Measurements from ENCODE around the gene CCDC40. TPM values are rescaled to one million over a fixed set of nuclear protein-coding genes. Genes with fewer than 3 reads are reported as not detected.

Gene CCDC40
- total and polyA plus RNA-seq, 4 experiments from 2014 or later, result 0.28 to 1.3 TPM; not detected in 2

GRCh38 chr17:80011989-80012555, 24.4 kb upstream of the CCDC40 start:
- H3K4me1 Mint-ChIP-seq, result peaks cover 0 to 6% (median 2%) of the 10 kb centered on the region in 4 donors
- H3K9me3 Mint-ChIP-seq, result no peaks in the 10 kb centered on the region
- no peaks in the 10 kb centered on the region for H3K4me1 ChIP-seq (ENCODE audit: insufficient read depth, low read length)
- no peak overlapping the region for H3K4me3 Mint-ChIP-seq
- H3K36me3 ChIP-seq (ENCODE audit: insufficient read depth, low read length), result no peaks in the 10 kb centered on the region
- intact Hi-C loops (cut with micrococcal nuclease), result no loop called here
- no peak for DNase-seq
- H3K9me3 ChIP-seq (ENCODE audit: control insufficient read depth in 1 of 2, low read length in 2 of 2), result no peaks in the 10 kb centered on the region
- H3K4me3 ChIP-seq (ENCODE audit: low read length in 2 of 2), result no peak overlapping the region
- no peak overlapping the region for H3K27ac Mint-ChIP-seq
- H3K27me3 ChIP-seq (ENCODE audit: insufficient read depth, low read length), result no peaks in the 10 kb centered on the region
- CTCF ChIA-PET (ENCODE audit: partially characterized antibody), result no interaction called here
- H3K36me3 Mint-ChIP-seq, result no peaks in the 10 kb centered on the region
- H3K27me3 Mint-ChIP-seq, result no peaks in the 10 kb centered on the region
- H3K27ac ChIP-seq (ENCODE audit: low read depth, low read length), result no peak overlapping the region
- POLR2A ChIA-PET (ENCODE audit: partially characterized antibody), result no interaction called here

DNA sequence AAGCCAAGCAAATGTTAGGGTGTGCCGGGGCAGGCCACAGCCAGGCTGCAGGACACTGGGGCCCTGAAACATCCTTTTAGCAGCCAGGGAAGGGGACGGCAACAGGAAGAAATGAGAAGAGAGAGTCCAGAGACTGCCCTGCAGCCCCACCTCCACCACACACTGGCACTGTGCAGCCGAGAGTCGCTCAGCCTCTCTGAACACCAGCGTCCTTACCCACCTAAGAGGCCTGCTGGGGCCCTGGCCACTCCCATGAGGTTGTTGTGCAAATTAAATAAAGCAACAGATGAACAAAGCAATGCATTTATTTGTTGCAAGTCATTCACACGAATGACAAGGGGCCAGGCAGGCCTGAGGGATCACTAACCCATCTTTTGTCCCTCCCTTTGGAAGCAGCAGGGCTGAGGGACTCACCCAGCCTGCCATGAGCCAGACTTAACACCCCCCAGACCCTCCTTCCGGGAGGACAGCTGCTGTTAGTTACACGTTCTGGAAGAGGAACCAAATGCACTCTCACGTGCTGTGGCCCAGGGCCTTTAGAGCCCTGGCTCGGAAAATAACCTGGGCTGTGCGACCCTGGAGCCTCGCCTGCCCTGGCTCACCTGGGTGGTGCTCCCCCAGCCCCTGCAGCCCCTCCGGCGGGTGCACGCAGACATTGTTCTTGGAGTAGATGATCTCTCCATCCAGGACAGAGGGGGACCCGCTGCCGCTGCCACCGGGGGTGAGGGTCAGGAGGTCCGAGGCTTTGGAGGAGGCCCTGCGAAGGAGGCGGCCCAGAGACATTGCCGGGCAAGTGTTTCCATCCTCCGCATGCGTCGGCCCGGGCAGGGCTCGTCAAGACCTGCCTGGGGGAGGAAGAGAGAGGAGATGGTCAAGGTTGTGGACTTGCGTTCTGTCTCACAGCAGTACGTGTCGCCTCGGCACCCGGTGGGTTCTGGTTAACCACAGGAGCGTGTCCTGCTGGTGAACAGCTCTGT, 23.4 kb upstream of the CCDC40 start:
- Mint-ChIP-seq H3K27ac (no peak overlapping the region), H3K36me3 (no peaks in the 10 kb centered on the region), H3K4me3 (no peak overlapping the region), H3K4me1 (peaks cover 0 to 6% (median 2%) of the 10 kb centered on the region in 4 donors), H3K9me3 (no peaks in the 10 kb centered on the region), H3K27me3 (no peaks in the 10 kb centered on the region)
- no peak overlapping the region for H3K27ac ChIP-seq (ENCODE audit: low read depth, low read length)
- H3K4me1 ChIP-seq (ENCODE audit: insufficient read depth, low read length), result no peaks in the 10 kb centered on the region
- H3K9me3 ChIP-seq (ENCODE audit: control insufficient read depth in 1 of 2, low read length in 2 of 2), result no peaks in the 10 kb centered on the region
- intact Hi-C loops (cut with micrococcal nuclease), result no loop called here
- H3K36me3 ChIP-seq (ENCODE audit: insufficient read depth, low read length), result no peaks in the 10 kb centered on the region
- no peak overlapping the region for H3K4me3 ChIP-seq (ENCODE audit: low read length in 2 of 2)
- ChIA-PET CTCF (ENCODE audit: partially characterized antibody) (interaction anchor here (0.8 kb wide), 1 partner anchor 8 kb away, joined by 3 read pairs; no protein-coding TSS in a partner anchor), POLR2A (ENCODE audit: partially characterized antibody) (no interaction called here)
- DNase-seq, result no peak
- no peaks in the 10 kb centered on the region for H3K27me3 ChIP-seq (ENCODE audit: insufficient read depth, low read length)

GRCh38 chr17:80017226-80018010, 19.0 kb upstream of the CCDC40 start:
- Histone ChIP-seq H3K27me3 (ENCODE audit: insufficient read depth, low read length) (no peaks in the 10 kb centered on the region), H3K36me3 (ENCODE audit: insufficient read depth, low read length) (no peaks in the 10 kb centered on the region), H3K27ac (ENCODE audit: low read depth, low read length) (no peak overlapping the region), H3K4me1 (ENCODE audit: insufficient read depth, low read length) (no peaks in the 10 kb centered on the region), H3K4me3 (ENCODE audit: low read length in 2 of 2) (no peak overlapping the region), H3K9me3 (ENCODE audit: control insufficient read depth in 1 of 2, low read length in 2 of 2) (no peaks in the 10 kb centered on the region)
- no peaks in the 10 kb centered on the region for H3K27me3 Mint-ChIP-seq
- no peak overlapping the region for H3K4me3 Mint-ChIP-seq
- intact Hi-C loops (cut with micrococcal nuclease), result no loop called here
- H3K4me1 Mint-ChIP-seq, result peaks cover 0 to 1% (median 0%) of the 10 kb centered on the region in 4 donors
- CTCF ChIA-PET (ENCODE audit: partially characterized antibody), result interaction anchor here (2.0 kb wide), 1 partner anchor 9 kb away, joined by 13 read pairs; no protein-coding TSS in a partner anchor
- DNase-seq, result no peak
- no peaks in the 10 kb centered on the region for H3K9me3 Mint-ChIP-seq
- no peaks in the 10 kb centered on the region for H3K36me3 Mint-ChIP-seq
- H3K27ac Mint-ChIP-seq, result no peak overlapping the region
- POLR2A ChIA-PET (ENCODE audit: partially characterized antibody), result no interaction called here

DNA sequence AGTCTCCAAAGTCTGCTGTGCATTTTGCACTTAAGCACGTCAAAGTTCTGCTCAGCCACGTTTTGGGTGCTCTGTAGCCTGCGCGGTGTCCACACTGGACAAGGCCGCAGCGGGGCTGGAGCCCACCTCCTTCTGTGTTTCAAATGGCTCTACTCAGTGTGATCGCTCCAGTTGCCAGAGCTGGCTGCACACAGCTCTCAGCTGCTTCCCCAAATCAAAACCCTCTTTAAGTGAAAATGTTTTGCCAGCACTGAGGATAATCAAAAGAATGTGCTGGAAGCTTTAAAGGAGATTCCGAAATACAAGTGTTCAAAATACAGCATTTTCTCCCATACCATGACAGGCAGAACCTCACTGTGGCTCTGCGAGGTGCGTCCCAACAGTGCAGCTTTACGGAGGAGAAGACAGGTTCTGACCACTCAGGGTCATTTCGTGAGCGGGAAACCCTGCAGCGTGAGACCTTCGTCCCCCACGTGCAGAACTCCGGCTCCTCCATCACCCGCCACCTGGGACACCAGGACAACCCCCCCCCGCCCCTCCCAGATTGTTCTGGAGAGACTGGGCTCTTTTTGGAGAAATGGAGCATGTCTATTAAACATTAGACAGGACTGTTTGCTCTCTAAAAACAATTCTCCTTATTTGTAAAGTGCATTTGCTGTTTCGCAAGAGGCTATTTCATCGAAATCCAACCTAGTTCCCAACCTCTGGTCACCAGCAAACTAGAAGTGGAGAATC, 17.4 kb upstream of the CCDC40 start:
- CTCF ChIA-PET (ENCODE audit: partially characterized antibody), result no interaction called here
- no peaks in the 10 kb centered on the region for H3K4me1 ChIP-seq (ENCODE audit: insufficient read depth, low read length)
- Mint-ChIP-seq H3K4me3 (no peak overlapping the region), H3K4me1 (peaks cover 0 to 1% (median 0%) of the 10 kb centered on the region in 4 donors), H3K36me3 (no peaks in the 10 kb centered on the region), H3K9me3 (no peaks in the 10 kb centered on the region), H3K27me3 (no peaks in the 10 kb centered on the region), H3K27ac (no peak overlapping the region)
- H3K27ac ChIP-seq (ENCODE audit: low read depth, low read length), result no peak overlapping the region
- no peaks in the 10 kb centered on the region for H3K27me3 ChIP-seq (ENCODE audit: insufficient read depth, low read length)
- no peaks in the 10 kb centered on the region for H3K9me3 ChIP-seq (ENCODE audit: control insufficient read depth in 1 of 2, low read length in 2 of 2)
- H3K4me3 ChIP-seq (ENCODE audit: low read length in 2 of 2), result no peak overlapping the region
- POLR2A ChIA-PET (ENCODE audit: partially characterized antibody), result no interaction called here
- H3K36me3 ChIP-seq (ENCODE audit: insufficient read depth, low read length), result no peaks in the 10 kb centered on the region
- no peak for DNase-seq
- intact Hi-C loops (cut with micrococcal nuclease), result no loop called here

DNA sequence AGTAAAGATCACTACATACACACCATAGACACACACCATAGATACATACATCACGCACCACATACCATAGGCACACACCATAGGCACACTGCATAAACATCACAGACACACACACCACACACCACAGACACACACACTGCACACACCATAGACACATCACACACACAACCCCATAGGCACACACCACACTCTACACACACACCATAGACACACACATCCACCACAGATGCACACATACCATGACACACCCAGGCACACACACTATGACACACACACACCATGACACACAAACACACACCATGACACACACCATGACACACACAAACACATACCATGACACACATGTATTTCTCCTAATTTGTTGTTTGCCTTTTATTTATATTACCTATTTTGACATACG, 14.8 kb upstream of the CCDC40 start:
- Histone ChIP-seq H3K4me1 (ENCODE audit: insufficient read depth, low read length) (no peaks in the 10 kb centered on the region), H3K9me3 (ENCODE audit: control insufficient read depth in 1 of 2, low read length in 2 of 2) (no peaks in the 10 kb centered on the region), H3K4me3 (ENCODE audit: low read length in 2 of 2) (no peak overlapping the region), H3K36me3 (ENCODE audit: insufficient read depth, low read length) (no peaks in the 10 kb centered on the region), H3K27ac (ENCODE audit: low read depth, low read length) (no peak overlapping the region), H3K27me3 (ENCODE audit: insufficient read depth, low read length) (no peaks in the 10 kb centered on the region)
- Mint-ChIP-seq H3K4me3 (no peak overlapping the region), H3K9me3 (no peaks in the 10 kb centered on the region), H3K36me3 (no peaks in the 10 kb centered on the region), H3K27me3 (no peaks in the 10 kb centered on the region), H3K4me1 (no peaks in the 10 kb centered on the region), H3K27ac (no peak overlapping the region)
- intact Hi-C loops (cut with micrococcal nuclease), result no loop called here
- POLR2A ChIA-PET (ENCODE audit: partially characterized antibody), result no interaction called here
- CTCF ChIA-PET (ENCODE audit: partially characterized antibody), result interaction anchor here (1.2 to 2.2 kb wide), 3 partner anchors 11 to 13 kb away, joined by 3 to 8 read pairs (median 5); no protein-coding TSS in a partner anchor
- no peak for DNase-seq

DNA sequence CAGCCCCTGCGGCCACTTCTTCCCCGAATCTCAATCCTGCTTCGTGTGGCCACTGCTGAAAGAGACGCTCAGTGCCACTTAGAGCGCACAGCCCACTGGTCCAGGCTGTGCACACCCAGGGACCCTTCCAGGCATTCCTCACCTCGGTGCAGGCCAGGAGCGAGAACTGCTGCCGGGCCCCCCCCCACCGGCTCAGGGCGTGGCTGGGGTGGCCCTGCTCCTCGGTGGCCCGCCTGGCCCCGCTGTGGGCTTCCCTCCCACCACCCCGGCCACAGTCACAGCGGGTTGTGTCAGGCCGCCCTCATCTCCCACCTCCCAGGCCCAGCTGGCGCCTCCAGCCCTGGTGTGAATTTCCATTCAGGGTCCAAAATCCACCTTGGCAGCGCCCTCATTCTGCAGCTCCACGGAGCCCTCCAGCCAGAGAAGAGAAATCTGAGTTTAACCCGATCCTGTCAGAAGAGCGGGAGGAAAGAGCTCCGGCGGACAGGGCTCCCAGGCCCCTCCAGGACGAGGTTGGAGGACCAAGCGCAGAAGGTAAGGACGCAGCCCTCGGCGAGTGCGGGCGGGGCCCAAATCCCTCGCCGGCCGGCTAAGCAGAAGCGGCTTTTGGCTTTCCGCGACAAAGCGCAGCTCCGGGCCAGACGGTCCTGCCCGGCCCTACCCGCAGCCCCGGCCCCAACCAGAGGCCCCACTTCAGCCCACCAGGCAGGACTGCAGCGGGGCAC, 12.8 kb upstream of the CCDC40 start:
- H3K4me3 ChIP-seq (ENCODE audit: low read length in 2 of 2), result no peak overlapping the region
- H3K36me3 ChIP-seq (ENCODE audit: insufficient read depth, low read length), result no peaks in the 10 kb centered on the region
- ChIA-PET CTCF (ENCODE audit: partially characterized antibody) (no interaction called here), POLR2A (ENCODE audit: partially characterized antibody) (no interaction called here)
- no peaks in the 10 kb centered on the region for H3K36me3 Mint-ChIP-seq
- no peaks in the 10 kb centered on the region for H3K4me1 Mint-ChIP-seq
- H3K27ac ChIP-seq (ENCODE audit: low read depth, low read length), result no peak overlapping the region
- intact Hi-C loops (cut with micrococcal nuclease), result no loop called here
- no peak overlapping the region for H3K4me3 Mint-ChIP-seq
- no peaks in the 10 kb centered on the region for H3K9me3 Mint-ChIP-seq
- no peaks in the 10 kb centered on the region for H3K27me3 Mint-ChIP-seq
- no peaks in the 10 kb centered on the region for H3K27me3 ChIP-seq (ENCODE audit: insufficient read depth, low read length)
- no peak for DNase-seq
- H3K4me1 ChIP-seq (ENCODE audit: insufficient read depth, low read length), result no peaks in the 10 kb centered on the region
- H3K9me3 ChIP-seq (ENCODE audit: control insufficient read depth in 1 of 2, low read length in 2 of 2), result no peaks in the 10 kb centered on the region
- no peak overlapping the region for H3K27ac Mint-ChIP-seq

Data from CD4-positive, alpha-beta memory T cell (primary cell).